Thyroid gland (tissue), 4 donors: ENCODE results near the gene CRIP1. TPM values are rescaled to one million over a fixed set of nuclear protein-coding genes. Genes with fewer than 3 reads are reported as not detected.

Source experiments
- DNase-seq, 2 donors: peaks; one replicate each; pipeline ENCODE4 v3.0.0-alpha.2; 2019
- H3K27ac ChIP-seq, 3 donors: fragments of 200-600 bp; sonication (generic); 1 replicate in 2 of 3; 2 replicates in 1 of 3; pipeline ENCODE4 v1.5.1; 2016 to 2019; ENCODE audit warnings: mild to moderate bottlenecking in 1 of 3, moderate library complexity in 1 of 3
- H3K27me3 ChIP-seq: fragments of 200-600 bp; sonication (generic); one replicate; pipeline ENCODE4 v1.5.1; 2019
- H3K36me3 ChIP-seq, 2 donors: fragments of 200-600 bp; sonication (generic); one replicate each; pipeline ENCODE4 v1.5.1; 2016 to 2019
- H3K4me1 ChIP-seq, 2 donors: fragments of 200-600 bp; sonication (generic); one replicate each; pipeline ENCODE4 v1.5.1; 2017 to 2019
- H3K4me3 ChIP-seq, 3 donors: fragments of 200-600 bp; sonication (generic); replicated peaks in 1 of 3; 1 replicate in 2 of 3; 2 replicates in 1 of 3; pipeline ENCODE4 v1.5.1; 2016; ENCODE audit warnings: mild to moderate bottlenecking in 1 of 3
- H3K9me3 ChIP-seq: fragments of 200-600 bp; sonication (generic); one replicate; pipeline ENCODE4 v1.5.1; 2017
- CTCF ChIP-seq, 6 experiments: fragments of 200-600 bp in 3 of 6; fragments of 450-650 bp in 3 of 6; sonication (generic) in 3 of 6; IDR thresholded peaks; one replicate each; pipeline ENCODE4 v1.5.1; 2016 to 2019; ENCODE audit warnings: antibody characterized with exemption in 6 of 6, mild to moderate bottlenecking in 2 of 6, inconsistent platforms in 1 of 6, moderate library complexity in 1 of 6
- POLR2A ChIP-seq, 2 donors: fragments of 450-650 bp; IDR thresholded peaks; one replicate each; pipeline ENCODE4 v1.6.1; 2017; ENCODE audit warnings: antibody characterized with exemption in 2 of 2, mild to moderate bottlenecking in 2 of 2, moderate library complexity in 1 of 2
- WGBS, 2 donors: methylation state at CpG; one replicate each; pipeline ENCODE4 v1.1.5; 2017; 5-methylcytosine and 5-hydroxymethylcytosine counted together
- intact Hi-C: fragments of 100-400 bp; cut with DNase I; formaldehyde crosslinking; loops from one replicate; pipeline ENCODE4 v1.15.1; 2023
- total RNA-seq, 4 donors: library from RNA; depleted of rRNA; stranded (reverse); fragments of >200 nt; gene quantifications; one replicate each; pipeline ENCODE4 v1.2.3, GENCODE V29; 2016

The CRIP1 gene
- total RNA-seq, 4 donors from 2014 or later = 6.0 to 30.8 (median 18.5) TPM

DNA sequence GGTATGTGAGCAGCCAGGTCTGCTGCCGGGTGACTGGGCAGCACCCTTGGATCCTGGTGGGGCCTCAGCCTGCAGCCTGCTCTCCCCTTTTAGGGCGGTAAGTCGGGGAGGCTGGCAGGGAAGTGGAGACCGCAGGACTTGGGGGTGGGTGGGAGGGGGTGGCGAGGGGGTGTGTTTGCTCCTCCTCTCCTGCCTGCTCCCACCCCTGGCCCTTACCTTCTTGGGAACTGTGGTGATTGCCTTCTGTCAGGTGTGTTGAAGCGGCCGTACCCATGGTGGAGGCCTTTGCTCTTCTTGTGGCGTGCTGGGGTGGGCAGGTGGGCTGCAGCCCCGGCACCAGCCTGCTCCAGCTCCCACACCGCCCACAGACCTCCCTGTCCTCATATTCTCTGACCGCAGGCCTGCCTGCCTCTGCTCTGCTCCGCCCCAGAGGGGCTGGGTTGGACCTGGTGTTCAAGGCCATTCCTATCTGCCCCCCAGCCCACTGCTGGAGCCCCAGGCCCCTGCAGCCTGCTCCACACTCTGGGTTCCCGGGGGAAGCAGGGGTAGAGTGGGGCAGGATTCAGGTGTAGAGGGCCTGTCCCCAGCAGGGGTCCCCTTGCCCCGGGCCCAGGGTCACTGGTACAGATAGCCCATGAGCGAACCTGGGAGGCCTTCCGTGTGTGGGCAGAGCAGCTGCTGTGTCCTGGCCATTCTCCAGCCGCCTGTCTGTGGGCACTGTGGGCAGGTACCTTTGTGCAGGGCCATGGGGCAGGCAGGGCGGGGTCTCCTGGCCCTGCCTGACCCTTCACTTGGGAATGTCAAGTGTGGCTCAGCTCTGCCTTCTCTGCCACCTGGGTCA lies 9.5 kb downstream of the CRIP1 start:
- H3K4me1 ChIP-seq = peaks cover 5 to 6% of the 10 kb centered on the region in 2 donors
- WGBS, 2 donors = 87 to 96% methylated on average over 5 to 17 of the region's 18 CpGs
- no peak overlapping the region for H3K27ac ChIP-seq
- no peak overlapping the region for H3K4me3 ChIP-seq
- no peak for DNase-seq
- no peaks in the 10 kb centered on the region for H3K27me3 ChIP-seq
- H3K9me3 ChIP-seq = no peaks in the 10 kb centered on the region
- intact Hi-C loops = no loop called here
- TF ChIP-seq CTCF (IDR thresholded peaks at IDR 0.05) (no peak), POLR2A (IDR thresholded peaks at IDR 0.05) (no peak)
- no peaks in the 10 kb centered on the region for H3K36me3 ChIP-seq

GRCh38 chr14:105496831-105497591 lies 10.3 kb downstream of the CRIP1 start:
- no peak for TF ChIP-seq CTCF (IDR thresholded peaks at IDR 0.05)
- TF ChIP-seq POLR2A (IDR thresholded peaks at IDR 0.05) = no peak
- H3K36me3 ChIP-seq = no peaks in the 10 kb centered on the region
- WGBS, 2 donors = 95 to 100% methylated on average over 2 to 23 of the region's 32 CpGs
- H3K27ac ChIP-seq = no peak overlapping the region
- intact Hi-C loops = no loop called here
- DNase-seq = no peak
- H3K4me1 ChIP-seq = peaks cover 0 to under 1% of the 10 kb centered on the region in 2 donors
- no peaks in the 10 kb centered on the region for H3K27me3 ChIP-seq
- H3K9me3 ChIP-seq = no peaks in the 10 kb centered on the region
- H3K4me3 ChIP-seq = no peak overlapping the region

DNA sequence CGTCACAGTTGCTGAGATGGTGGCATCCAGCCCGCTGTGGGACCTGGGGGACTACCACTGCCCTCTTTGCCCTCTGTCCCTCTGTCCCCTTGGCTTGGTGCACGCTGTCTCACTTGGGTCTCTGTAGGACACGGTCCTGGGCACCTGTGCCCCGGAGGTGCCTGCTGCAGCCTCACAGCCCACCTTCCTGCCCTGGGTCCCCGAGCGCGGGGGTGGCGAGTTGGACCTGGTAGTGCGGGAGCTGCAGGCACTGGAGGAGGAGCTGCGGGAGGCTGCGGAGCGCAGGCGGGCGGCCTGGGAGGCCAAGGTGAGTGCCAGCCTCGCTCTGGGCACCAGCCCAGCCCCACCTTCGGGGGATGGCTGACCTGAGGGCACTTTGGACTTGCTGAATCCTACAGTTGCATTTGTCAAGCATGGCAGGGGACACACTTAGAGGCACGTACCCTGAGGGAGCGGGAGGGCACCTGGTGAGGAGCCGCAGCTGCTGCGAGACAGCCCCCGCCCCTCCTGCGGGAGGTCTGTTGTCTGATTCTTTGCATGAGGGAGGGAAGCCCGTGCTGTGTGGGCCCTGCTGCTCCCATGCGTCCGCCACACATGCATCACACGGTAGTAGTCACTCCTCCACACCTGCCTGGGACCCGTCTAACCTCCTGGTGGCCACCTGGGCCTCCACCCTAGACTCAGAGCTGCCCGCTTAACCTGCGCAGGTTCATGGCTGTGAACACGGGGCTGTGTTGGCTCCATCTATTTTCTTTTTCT lies 11.2 kb downstream of the CRIP1 start:
- DNase-seq = no peak
- intact Hi-C loops = no loop called here
- TF ChIP-seq CTCF (IDR thresholded peaks at IDR 0.05) (no peak), POLR2A (IDR thresholded peaks at IDR 0.05) (no peak)
- no peak overlapping the region for H3K4me3 ChIP-seq
- no peaks in the 10 kb centered on the region for H3K4me1 ChIP-seq
- H3K36me3 ChIP-seq = no peaks in the 10 kb centered on the region
- no peak overlapping the region for H3K27ac ChIP-seq
- 91 to 94% methylated on average over 14 to 27 of the region's 31 CpGs for WGBS, 2 donors
- H3K9me3 ChIP-seq = no peaks in the 10 kb centered on the region
- H3K27me3 ChIP-seq = no peaks in the 10 kb centered on the region

DNA sequence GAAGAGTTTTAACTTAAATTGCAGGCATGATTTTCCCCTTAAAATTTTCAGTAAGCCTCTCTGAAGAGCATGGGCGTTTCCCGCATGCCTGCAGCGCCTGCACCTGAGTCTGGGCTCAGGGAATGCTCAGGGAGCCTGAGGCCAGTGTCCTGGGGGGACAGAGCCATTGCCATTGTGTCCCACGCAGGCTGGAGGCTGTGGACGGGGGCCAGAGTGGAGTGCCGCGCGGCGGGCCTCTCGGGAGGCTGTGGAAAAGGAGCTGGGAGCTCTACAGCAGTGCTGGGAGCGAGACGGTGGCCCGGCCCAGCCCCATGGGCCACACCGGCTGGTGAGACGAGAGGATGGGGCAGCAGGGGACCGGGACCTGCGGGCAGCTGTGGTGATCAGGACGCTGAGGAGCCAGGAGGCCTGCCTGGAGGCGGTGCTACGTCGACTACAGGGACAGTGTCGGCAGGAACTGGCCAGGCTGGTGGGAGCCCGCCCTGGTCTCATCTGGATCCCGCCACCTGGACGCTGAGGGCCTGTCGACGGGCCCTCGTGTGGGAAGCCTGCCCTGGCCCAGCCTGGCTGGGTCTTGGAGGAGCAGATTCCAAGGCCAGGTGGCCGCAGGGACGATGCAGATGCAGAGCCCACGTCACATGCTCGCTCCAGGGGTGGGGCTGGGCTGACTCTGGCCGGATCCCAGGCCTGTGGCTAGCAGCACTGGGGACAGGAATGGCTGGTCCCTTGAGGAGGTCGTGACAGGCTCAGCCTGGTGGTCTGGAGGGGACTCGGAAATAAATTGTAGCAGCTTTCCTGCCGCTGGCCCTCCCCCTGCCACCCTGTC lies 12.0 kb downstream of the CRIP1 start:
- no peak for TF ChIP-seq CTCF (IDR thresholded peaks at IDR 0.05)
- TF ChIP-seq POLR2A (IDR thresholded peaks at IDR 0.05) = no peak
- Histone ChIP-seq H3K4me3 (no peak overlapping the region), H3K27ac (no peak overlapping the region), H3K27me3 (no peaks in the 10 kb centered on the region), H3K9me3 (no peaks in the 10 kb centered on the region), H3K36me3 (no peaks in the 10 kb centered on the region), H3K4me1 (no peaks in the 10 kb centered on the region)
- DNase-seq = no peak
- intact Hi-C loops = no loop called here
- WGBS, 2 donors = 90 to 94% methylated on average over 22 to 32 of the region's 36 CpGs
